Fibroblast of pulmonary artery (primary cell): ENCODE results near the gene HIGD1C.
"Not testable (repeated sequence)": the region's sequence is repeated elsewhere in the genome, so short reads cannot be mapped to it uniquely, and the experiment has no call there.

Source experiments
- DNase-seq: peaks from one replicate; pipeline ENCODE4 v3.0.0-alpha.2; 2010; ENCODE audit warnings: low read depth
- H3K4me3 ChIP-seq: replicated peaks from 2 replicates; pipeline ENCODE4 v1.5.1; 2011; ENCODE audit warnings: low read depth, mild to moderate bottlenecking, control low read depth, low read length, moderate library complexity
- CTCF ChIP-seq: IDR thresholded peaks from 2 replicates; pipeline ENCODE4 v1.5.1; 2011; ENCODE audit warnings: mild to moderate bottlenecking, control low read depth, low read length, inconsistent platforms; ENCODE audit errors: missing control alignments

Gene HIGD1C

GRCh38 chr12:50923361-50924130 lies 28.8 kb upstream of the HIGD1C start:
- peak overlapping the region; percentile 88 for H3K4me3 ChIP-seq
- TF ChIP-seq CTCF, result no peak
- no peak for DNase-seq

- DNase-seq, result no peak
- H3K4me3 ChIP-seq, result peak overlapping the region; percentile 88
- TF ChIP-seq CTCF, result no peak
These were observed 28.3 kb upstream of the HIGD1C start for GRCh38 chr12:50924131-50924438.

- H3K4me3 ChIP-seq, result peak overlapping the region; percentile 88
- peak; percentile 98 for DNase-seq
- TF ChIP-seq CTCF, result no peak
These were observed 27.7 kb upstream of the HIGD1C start for GRCh38 chr12:50924439-50925341.

GRCh38 chr12:50925342-50925651 lies 27.0 kb upstream of the HIGD1C start:
- TF ChIP-seq CTCF, result no peak
- H3K4me3 ChIP-seq, result peak overlapping the region; percentile 88
- no peak for DNase-seq

- no peak for TF ChIP-seq CTCF
- peak overlapping the region; percentile 88 for H3K4me3 ChIP-seq
- no peak for DNase-seq
These were observed 26.4 kb upstream of the HIGD1C start for GRCh38 chr12:50925920-50926319.

GRCh38 chr12:50926415-50926814 lies 25.9 kb upstream of the HIGD1C start:
- TF ChIP-seq CTCF, result no peak
- H3K4me3 ChIP-seq, result peak overlapping the region; percentile 88
- DNase-seq, result no peak

- not testable (repeated sequence) for DNase-seq
- peak overlapping the region; percentile 88 for H3K4me3 ChIP-seq
These were observed 25.4 kb upstream of the HIGD1C start for GRCh38 chr12:50926932-50927331.
